Neuronal stem cell (in vitro differentiated cells): ENCODE measurements around the gene COPB1.

Experiments
- DNase-seq: peaks from one replicate; pipeline ENCODE4 v3.0.0-alpha.2; 2013; ENCODE audit warnings: low spot score
- H2AFZ ChIP-seq: one replicate; pipeline ENCODE4 v1.6.1; 2013; ENCODE audit warnings: mild to moderate bottlenecking, low read length, inconsistent platforms
- H2AK5ac ChIP-seq: 2 replicates; pipeline ENCODE4 v1.6.1; 2013; ENCODE audit warnings: low read depth, mild to moderate bottlenecking, inconsistent platforms, low read length, moderate library complexity, mixed read lengths
- H2BK120ac ChIP-seq: 2 replicates; pipeline ENCODE4 v1.6.1; 2013; ENCODE audit warnings: low read depth, mild to moderate bottlenecking, inconsistent platforms, low read length, moderate library complexity, mixed read lengths
- H2BK12ac ChIP-seq: one replicate; pipeline ENCODE4 v1.6.1; 2013; ENCODE audit warnings: low read length, inconsistent platforms
- H2BK15ac ChIP-seq: 2 replicates; pipeline ENCODE4 v1.6.1; 2013; ENCODE audit warnings: mild to moderate bottlenecking, low read length, inconsistent platforms, mixed read lengths
- H2BK5ac ChIP-seq: one replicate; pipeline ENCODE4 v1.6.1; 2013; ENCODE audit warnings: inconsistent platforms, mild to moderate bottlenecking, low read length, moderate library complexity
- H3K14ac ChIP-seq: one replicate; pipeline ENCODE4 v1.6.1; 2013; ENCODE audit warnings: low read length, inconsistent platforms
- H3K18ac ChIP-seq: 2 replicates; pipeline ENCODE4 v1.6.1; 2013; ENCODE audit warnings: low read length, inconsistent platforms
- H3K23ac ChIP-seq: 2 replicates; pipeline ENCODE4 v1.6.1; 2013; ENCODE audit warnings: low read depth, mild to moderate bottlenecking, mixed read lengths, low read length, inconsistent platforms; ENCODE audit not compliant: poor library complexity
- H3K27ac ChIP-seq: replicated peaks from 3 replicates; pipeline ENCODE4 v1.5.1; 2013; ENCODE audit warnings: low read length, inconsistent platforms
- H3K27me3 ChIP-seq, 3 experiments: 2 replicates each; pipeline ENCODE4 v1.6.1; 2013; ENCODE audit warnings: low read length in 3 of 3, mild to moderate bottlenecking in 2 of 3, inconsistent platforms in 1 of 3, low read depth in 1 of 3, mixed read lengths in 1 of 3, moderate library complexity in 1 of 3; ENCODE audit not compliant: control insufficient read depth in 3 of 3, insufficient read depth in 3 of 3
- H3K36me3 ChIP-seq, 2 donors: replicated peaks in 1 of 2; 2 replicates each; pipeline ENCODE4 v1.6.1; 2013; ENCODE audit warnings: low read length in 2 of 2; ENCODE audit not compliant: control insufficient read depth in 2 of 2, insufficient read depth in 2 of 2
- H3K4ac ChIP-seq: 2 replicates; pipeline ENCODE4 v1.6.1; 2013; ENCODE audit warnings: inconsistent platforms, mild to moderate bottlenecking, low read length, moderate library complexity
- H3K4me1 ChIP-seq, 2 donors: 1 replicate in 1 of 2; 2 replicates in 1 of 2; pipeline ENCODE4 v1.6.1; 2013; ENCODE audit warnings: low read length in 2 of 2, low read depth in 1 of 2; ENCODE audit not compliant: control insufficient read depth in 2 of 2, insufficient read depth in 1 of 2
- H3K4me2 ChIP-seq: one replicate; pipeline ENCODE4 v1.6.1; 2013; ENCODE audit warnings: mild to moderate bottlenecking, low read length, inconsistent platforms; ENCODE audit not compliant: insufficient read depth, poor library complexity, severe bottlenecking
- H3K4me3 ChIP-seq, 2 donors: 2 replicates each; pipeline ENCODE4 v1.5.1; 2013; ENCODE audit warnings: low read length in 2 of 2, mild to moderate bottlenecking in 2 of 2, inconsistent platforms in 1 of 2, moderate library complexity in 1 of 2
- H3K79me1 ChIP-seq: one replicate; pipeline ENCODE4 v1.6.1; 2013; ENCODE audit warnings: low read depth, mild to moderate bottlenecking, inconsistent platforms, low read length, moderate library complexity
- H3K9ac ChIP-seq: one replicate; pipeline ENCODE4 v1.6.1; 2013; ENCODE audit warnings: mild to moderate bottlenecking, low read depth, low read length, inconsistent platforms; ENCODE audit not compliant: poor library complexity
- H3K9me3 ChIP-seq, 2 donors: replicated peaks in 1 of 2; 2 replicates each; pipeline versions ENCODE3 to v1.6.1; 2013; ENCODE audit warnings: low read length in 2 of 2, mild to moderate bottlenecking in 2 of 2, inconsistent platforms in 1 of 2, low read depth in 1 of 2, mixed read lengths in 1 of 2, moderate library complexity in 1 of 2; ENCODE audit not compliant: control insufficient read depth in 2 of 2, insufficient read depth in 1 of 2
- H4K8ac ChIP-seq: one replicate; pipeline ENCODE4 v1.6.1; 2013; ENCODE audit warnings: low read depth, mild to moderate bottlenecking, inconsistent platforms, low read length, moderate library complexity
- H4K91ac ChIP-seq: one replicate; pipeline ENCODE4 v1.6.1; 2013; ENCODE audit warnings: low read length, low read depth, mild to moderate bottlenecking, inconsistent platforms; ENCODE audit not compliant: poor library complexity
- WGBS, 2 donors: extraction: QIAGEN DNeasy Blood & Tissue Kit; methylation state at CpG; one replicate each; pipeline ENCODE4 v1.1.7; 2013; ENCODE audit warnings: missing lambda C conversion rate in 2 of 2, mixed read lengths in 1 of 2; ENCODE audit not compliant: insufficient read length in 2 of 2, insufficient replicate concordance in 1 of 2; ENCODE audit errors: extremely low coverage in 2 of 2; 5-methylcytosine and 5-hydroxymethylcytosine counted together

COPB1 gene

GRCh38 chr11:14500181-14500651 is 605 bp upstream of the COPB1 start:
- Histone ChIP-seq H2BK12ac (no peak overlapping the region), H3K9me3 (peaks cover 0 to 10% of the 10 kb centered on the region in 2 donors), H3K4me1 (peaks cover 0 to 1% of the 10 kb centered on the region in 2 donors), H3K9ac (no peak overlapping the region), H2AK5ac (no peak overlapping the region), H2BK5ac (no peak overlapping the region), H3K18ac (no peak overlapping the region), H2BK120ac (no peak overlapping the region), H2BK15ac (no peak overlapping the region), H3K14ac (no peak overlapping the region), H3K27ac (no peak overlapping the region), H3K36me3 (peaks cover 7 to 54% of the 10 kb centered on the region in 2 donors), H4K91ac (no peak overlapping the region), H3K79me1 (peaks cover 2% of the 10 kb centered on the region), H4K8ac (no peak overlapping the region), H3K27me3 (no peaks in the 10 kb centered on the region), H3K23ac (no peak overlapping the region), H3K4me3 (peak overlapping the region in 1 of 2 donors; percentile 97), H2AFZ (peak overlapping the region; percentile 91), H3K4me2 (peak overlapping the region; percentile 65), H3K4ac (no peak overlapping the region)
- no CpG with 5 or more reads among the region's 6 CpGs for WGBS, 2 donors
- peak; percentile 4 for DNase-seq

DNA sequence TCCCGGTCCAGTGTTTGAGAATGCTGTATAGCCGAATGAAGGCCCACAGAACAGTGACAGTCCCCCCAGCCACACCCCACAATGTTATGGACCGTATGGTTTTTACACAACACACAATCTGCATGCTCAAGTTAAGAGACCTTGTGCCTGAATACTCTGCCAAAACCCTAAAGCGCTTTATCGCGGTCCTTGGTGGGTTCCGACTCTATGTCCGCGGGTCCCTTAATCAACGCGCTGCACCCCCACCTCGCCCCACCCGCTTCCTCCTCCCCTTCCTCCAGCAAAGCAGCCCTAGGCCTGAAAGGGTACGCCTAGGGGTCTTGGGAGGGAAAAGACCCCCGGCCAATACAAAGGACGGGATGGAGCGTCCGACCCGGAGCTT is 442 bp downstream of the COPB1 start:
- Histone ChIP-seq H3K27ac (peak overlapping the region; percentile 87), H3K4me3 (peak overlapping the region; percentile 97), H3K4ac (no peak overlapping the region), H3K9ac (peak overlapping the region; percentile 90), H2BK12ac (no peak overlapping the region), H2BK120ac (no peak overlapping the region), H3K27me3 (no peaks in the 10 kb centered on the region), H2BK5ac (peak overlapping the region; percentile 55), H4K8ac (no peak overlapping the region), H3K9me3 (peaks cover 0 to 10% of the 10 kb centered on the region in 2 donors), H2AK5ac (peak overlapping the region; percentile 28), H3K4me2 (peak overlapping the region; percentile 78), H3K14ac (no peak overlapping the region), H4K91ac (no peak overlapping the region), H3K23ac (no peak overlapping the region), H2BK15ac (no peak overlapping the region), H3K36me3 (peaks cover 4 to 54% of the 10 kb centered on the region in 2 donors), H3K4me1 (peaks cover 0 to 1% of the 10 kb centered on the region in 2 donors), H2AFZ (peak overlapping the region; percentile 91), H3K79me1 (peaks cover 2% of the 10 kb centered on the region), H3K18ac (peak overlapping the region; percentile 51)
- no peak for DNase-seq
- WGBS, 2 donors = no CpG with 5 or more reads among the region's 19 CpGs

GRCh38 chr11:14480716-14481115 is 18.9 kb downstream of the COPB1 start:
- H3K4ac ChIP-seq = no peak overlapping the region
- H3K79me1 ChIP-seq = no peaks in the 10 kb centered on the region
- no peak overlapping the region for H4K91ac ChIP-seq
- H3K36me3 ChIP-seq = peaks cover 19 to 98% of the 10 kb centered on the region in 2 donors
- no peak overlapping the region for H3K23ac ChIP-seq
- H3K4me3 ChIP-seq = no peak overlapping the region
- no peak overlapping the region for H2BK12ac ChIP-seq
- H3K14ac ChIP-seq = no peak overlapping the region
- H2AK5ac ChIP-seq = no peak overlapping the region
- H3K27ac ChIP-seq = no peak overlapping the region
- H2AFZ ChIP-seq = no peak overlapping the region
- H3K4me2 ChIP-seq = no peak overlapping the region
- no peak overlapping the region for H2BK120ac ChIP-seq
- no peaks in the 10 kb centered on the region for H3K27me3 ChIP-seq
- no peak overlapping the region for H4K8ac ChIP-seq
- H3K4me1 ChIP-seq = no peaks in the 10 kb centered on the region
- no peak overlapping the region for H3K18ac ChIP-seq
- no CpG with 5 or more reads among the region's 3 CpGs for WGBS, 2 donors
- no peak overlapping the region for H3K9ac ChIP-seq
- H3K9me3 ChIP-seq = no peaks in the 10 kb centered on the region
- no peak overlapping the region for H2BK5ac ChIP-seq
- DNase-seq = no peak
- H2BK15ac ChIP-seq = no peak overlapping the region

GRCh38 chr11:14471127-14471526 is 28.5 kb downstream of the COPB1 start:
- no peak overlapping the region for H3K4me2 ChIP-seq
- H3K18ac ChIP-seq = no peak overlapping the region
- no peak overlapping the region for H3K9ac ChIP-seq
- no peak overlapping the region for H2BK15ac ChIP-seq
- H2AK5ac ChIP-seq = no peak overlapping the region
- no peak overlapping the region for H3K14ac ChIP-seq
- no peak overlapping the region for H2BK120ac ChIP-seq
- no peak overlapping the region for H4K91ac ChIP-seq
- H2BK12ac ChIP-seq = no peak overlapping the region
- H4K8ac ChIP-seq = no peak overlapping the region
- H3K36me3 ChIP-seq = peaks cover 23 to 100% of the 10 kb centered on the region in 2 donors
- H3K27ac ChIP-seq = no peak overlapping the region
- no peak overlapping the region for H2BK5ac ChIP-seq
- no peak for DNase-seq
- WGBS, 2 donors = no CpG with 5 or more reads among the region's 1 CpG
- H3K9me3 ChIP-seq = no peaks in the 10 kb centered on the region
- H3K4me1 ChIP-seq = no peaks in the 10 kb centered on the region
- H2AFZ ChIP-seq = no peak overlapping the region
- no peak overlapping the region for H3K23ac ChIP-seq
- no peaks in the 10 kb centered on the region for H3K79me1 ChIP-seq
- no peak overlapping the region for H3K4me3 ChIP-seq
- H3K27me3 ChIP-seq = no peaks in the 10 kb centered on the region
- no peak overlapping the region for H3K4ac ChIP-seq
